K562 (cell line): ENCODE data around the gene DDC. TPM values are rescaled to one million over a fixed set of nuclear protein-coding genes. Genes with fewer than 3 reads are reported as not detected.
A peak's percentile ranks its signal among the peaks of the same experiment; 100 is the strongest.

Experiments used
- ATAC-seq: fragments of 200-7000 bp; cut with Tn5 transposase; 3 replicates; pipeline ENCODE4 v1.9.1; 2020; ENCODE audit warnings: moderate library complexity
- BruUV-seq: library from RNA; stranded (reverse); fragments of 400-500 nt; replicated peaks from 2 replicates; lab custom pipeline; 2021; lab: Mats Ljungman, UMichigan
- CTCF ChIA-PET: fragments of 300-600 bp; formaldehyde crosslinking; extraction: SDS; loops from one replicate; lab custom pipeline; 2021; ENCODE audit warnings: low intra/inter-chr PET ratio; lab: Yijun Ruan, JAX
- POLR2A ChIA-PET: fragments of 300-600, 350-650 bp; sonication (Branson Sonifier 250); formaldehyde crosslinking; extraction: SDS; loops from one replicate; lab custom pipeline; 2021; ENCODE audit warnings: antibody characterized with exemption, inconsistent platforms; lab: Yijun Ruan, JAX
- DNase-seq, 4 experiments: peaks; one replicate each; pipeline versions ENCODE4 v3.0.0 to v3.0.0-alpha.2; 2011 to 2018; ENCODE audit warnings: low spot score in 3 of 4, mixed read lengths in 3 of 4; ENCODE audit errors: extremely low read depth in 1 of 4
- FAIRE-seq: peaks from 2 replicates; lab custom pipeline; 2011; peaks lifted over from hg19 to GRCh38; lab: Jason Lieb, UNC
- H2AFZ ChIP-seq: 2 replicates; pipeline ENCODE4 v1.6.0; 2011; ENCODE audit warnings: low read depth, low read length, control low read depth, inconsistent platforms
- H3K27ac ChIP-seq: fragments of 200-600 bp; 3 replicates; pipeline ENCODE4 v1.8.0; 2011; ENCODE audit warnings: low read depth, mild to moderate bottlenecking, control low read depth, inconsistent platforms, low read length, moderate library complexity, mixed read lengths; ENCODE audit errors: extremely low read depth
- H3K27me3 ChIP-seq, 2 experiments: fragments of 300-600 bp in 1 of 2; 2 replicates in 1 of 2; 3 replicates in 1 of 2; pipeline versions ENCODE4 v1.6.0 to v1.8.0; 2011; ENCODE audit warnings: inconsistent platforms in 2 of 2, low read length in 2 of 2, mild to moderate bottlenecking in 1 of 2, mixed read lengths in 1 of 2, moderate library complexity in 1 of 2; ENCODE audit not compliant: control insufficient read depth in 2 of 2, insufficient read depth in 2 of 2
- H3K36me3 ChIP-seq: fragments of 300-600 bp; 3 replicates; pipeline ENCODE4 v1.8.0; 2011; ENCODE audit warnings: mild to moderate bottlenecking, low read length, inconsistent platforms; ENCODE audit not compliant: control insufficient read depth, insufficient read depth
- H3K4me1 ChIP-seq, 2 experiments: fragments of 200-600 bp in 1 of 2; replicated peaks in 1 of 2; 2 replicates in 1 of 2; 3 replicates in 1 of 2; pipeline versions ENCODE4 v1.5.1 to v1.8.0; 2011; ENCODE audit warnings: inconsistent platforms in 2 of 2, low read length in 2 of 2, mild to moderate bottlenecking in 1 of 2, mixed read lengths in 1 of 2, moderate library complexity in 1 of 2; ENCODE audit not compliant: control insufficient read depth in 2 of 2, insufficient read depth in 2 of 2
- H3K4me2 ChIP-seq: 2 replicates; pipeline ENCODE4 v1.6.1; 2011; ENCODE audit warnings: low read length, control low read depth, inconsistent platforms, mixed read lengths; ENCODE audit not compliant: insufficient read depth
- H3K4me3 ChIP-seq: fragments of 200-600 bp; sonication (generic), shearing (Covaris generic); 2 replicates; pipeline ENCODE4 v1.5.1; 2016; ENCODE audit warnings: control low read depth, inconsistent platforms
- H3K79me2 ChIP-seq: fragments of 200-600 bp; 3 replicates; pipeline ENCODE4 v1.8.0; 2011; ENCODE audit warnings: low read length, inconsistent platforms; ENCODE audit not compliant: control insufficient read depth, insufficient read depth
- H3K9ac ChIP-seq, 2 experiments: 2 replicates each; pipeline versions ENCODE4 v1.6.0 to v1.6.1; 2011; ENCODE audit warnings: low read depth in 2 of 2, low read length in 2 of 2, control low read depth in 1 of 2, inconsistent platforms in 1 of 2, mild to moderate bottlenecking in 1 of 2, mixed read lengths in 1 of 2; ENCODE audit not compliant: insufficient read depth in 1 of 2
- H3K9me1 ChIP-seq: one replicate; pipeline ENCODE4 v1.6.0; 2011; ENCODE audit warnings: inconsistent platforms, mild to moderate bottlenecking, low read length, moderate library complexity; ENCODE audit not compliant: control insufficient read depth, insufficient read depth
- H3K9me3 ChIP-seq: replicated peaks from 2 replicates; pipeline ENCODE4 v1.5.1; 2011; ENCODE audit warnings: low read depth, low read length, inconsistent platforms; ENCODE audit not compliant: control insufficient read depth, insufficient read depth
- H4K20me1 ChIP-seq: replicated peaks from 2 replicates; pipeline ENCODE4 v1.6.1; 2011; ENCODE audit warnings: low read length, inconsistent platforms, mixed read lengths; ENCODE audit not compliant: control insufficient read depth, insufficient read depth
- E2F4 ChIP-seq: sonication (generic); formaldehyde crosslinking; IDR thresholded peaks from 2 replicates; pipeline ENCODE4 v1.8.0; 2022; ENCODE audit warnings: mild to moderate bottlenecking, low read depth, missing genetic modification reagents
- FOXJ3 ChIP-seq: sonication (generic); formaldehyde crosslinking; IDR thresholded peaks from 2 replicates; pipeline ENCODE4 v1.4.0; 2020; ENCODE audit warnings: mild to moderate bottlenecking, missing genetic modification reagents
- GTF3C2 ChIP-seq: IDR thresholded peaks from 3 replicates; pipeline ENCODE4 v1.6.1; 2011; ENCODE audit warnings: borderline replicate concordance, mild to moderate bottlenecking, moderate library complexity; ENCODE audit not compliant: insufficient read length; ENCODE audit errors: extremely low read depth
- HMG20B ChIP-seq: fragments of 250-450 bp; sonication (Bioruptor Pico); IDR thresholded peaks from 2 replicates; pipeline ENCODE4 v1.5.0; 2021; ENCODE audit warnings: mild to moderate bottlenecking
- NR2F6 ChIP-seq: fragments of 450-650 bp; formaldehyde crosslinking; IDR thresholded peaks from 2 replicates; pipeline ENCODE4 v1.4.0; 2020; ENCODE audit warnings: mild to moderate bottlenecking
- NR3C1 ChIP-seq: sonication (generic); formaldehyde crosslinking; IDR thresholded peaks from 2 replicates; pipeline ENCODE4 v1.8.1; 2022; ENCODE audit warnings: missing genetic modification reagents
- ZBTB26 ChIP-seq: fragments of 450-650 bp; formaldehyde crosslinking; IDR thresholded peaks from 2 replicates; pipeline ENCODE4 v1.4.0; 2022; ENCODE audit warnings: missing genetic modification characterization
- ZFX ChIP-seq: sonication (generic); formaldehyde crosslinking; IDR thresholded peaks from 2 replicates; pipeline ENCODE4 v1.8.0; 2022; ENCODE audit warnings: mild to moderate bottlenecking, missing genetic modification reagents, moderate library complexity
- ZSCAN29 ChIP-seq: fragments of 450-650 bp; IDR thresholded peaks from 2 replicates; pipeline ENCODE4 v1.6.1; 2017
- WGBS: fragments of 100-300 bp; shearing (Covaris generic); methylation state at CpG from one replicate; pipeline ENCODE4 v1.1.6; 2016; ENCODE audit warnings: low coverage, mixed read lengths; ENCODE audit not compliant: insufficient coverage; ENCODE audit errors: missing lambda C conversion rate; 5-methylcytosine and 5-hydroxymethylcytosine counted together
- in situ Hi-C: fragments of 300-500 bp; cut with MboI; formaldehyde crosslinking; loops from 4 replicates; pipeline ENCODE4 v1.15.0; 2018; ENCODE audit warnings: inconsistent platforms, mixed read lengths
- intact Hi-C: fragments of 100-400 bp; cut with micrococcal nuclease; formaldehyde crosslinking; loops from 2 replicates; pipeline ENCODE4 v1.14.2; 2022
- polyA plus RNA-seq, 8 experiments: library from polyadenylated mRNA; depleted of rRNA in 4 of 8; stranded (reverse) in 5 of 8; unstranded in 3 of 8; fragments of >200 nt; fragmentation: Nextera tagmentation in 2 of 8; fragmentation: Illumina TruSeq in 1 of 8; extraction: Ambion mirVana in 2 of 8; extraction: Trizol in 1 of 8; gene quantifications; 2 replicates each; pipeline versions ENCODE4 v1.2.1 to v1.2.3, GENCODE V29; 2011 to 2014; ENCODE audit warnings: inconsistent platforms in 1 of 8, missing spikeins in 1 of 8
- total RNA-seq, 7 experiments: library from RNA; depleted of rRNA in 6 of 7; stranded (reverse); fragments of >200 nt in 6 of 7; fragmentation: Illumina TruSeq in 2 of 7; extraction: Trizol in 2 of 7; gene quantifications; 2 replicates each; pipeline versions ENCODE4 v1.2.1 to v1.2.3, GENCODE V29; 2011 to 2021; ENCODE audit warnings: low replicate concordance in 1 of 7

DDC gene
- total and polyA plus RNA-seq, 9 of the 15 experiments (the other 6 are each of a cell fraction or from before 2014, with no cell fraction given), result not detected

- peaks cover 0 to 2% of the 10 kb centered on the region in 2 experiments; a peak in 1 of 5 replicates for H3K4me1 ChIP-seq
- H3K36me3 ChIP-seq, result no peaks in the 10 kb centered on the region
- FAIRE-seq (no peak), ATAC-seq (no peak), DNase-seq (no peak)
- no peak overlapping the region for H3K4me3 ChIP-seq
- H2AFZ ChIP-seq, result no peak overlapping the region
- H3K79me2 ChIP-seq, result no peaks in the 10 kb centered on the region
- no peak for TF ChIP-seq NR2F6 (CRISPR knock-in tag)
- TF ChIP-seq NR3C1 (CRISPR knock-in tag), result no peak
- TF ChIP-seq GTF3C2, result no peak
- TF ChIP-seq FOXJ3, result no peak
- TF ChIP-seq ZBTB26 (CRISPR knock-in tag), result no peak
- TF ChIP-seq ZSCAN29, result no peak
- no peak for TF ChIP-seq HMG20B (CRISPR knock-in tag)
- no peak for TF ChIP-seq ZFX (CRISPR knock-in tag)
- no peak for TF ChIP-seq E2F4 (CRISPR knock-in tag)
- H4K20me1 ChIP-seq, result 0 out of 2 replicates have a peak, but pooled peaks cover 4% of the 10 kb centered on the region
- 9% methylated on average over 3 of the region's 3 CpGs for WGBS
- no peak overlapping the region for H3K4me2 ChIP-seq
- no TSS peak for BruUV-seq
- intact Hi-C loops (no loop called here), in situ Hi-C loops (no loop called here)
- no peak overlapping the region for H3K27ac ChIP-seq
- ChIA-PET POLR2A (interaction anchor here (0.6 to 1.0 kb wide), 3 partner anchors 8 to 464 kb away, joined by 3 read pairs; no protein-coding TSS in a partner anchor), CTCF (no interaction called here)
- no peaks in the 10 kb centered on the region for H3K9me3 ChIP-seq
- no peaks in the 10 kb centered on the region for H3K9me1 ChIP-seq
- H3K27me3 ChIP-seq, result peaks cover 0 to 2% of the 10 kb centered on the region in 2 experiments; a peak in 1 of 5 replicates
- 0 out of 4 replicates have a peak overlapping the region, but pooled peaks of 1 of the 2 experiments have one; percentile 38 for H3K9ac ChIP-seq
These were observed 144.2 kb downstream of the DDC start for GRCh38 chr7:50421043-50421442.
